Erythroblast (primary cell): ENCODE measurements around the gene ITGB1.

ENCODE experiments used
- GATA1 ChIP-seq: IDR thresholded peaks from 2 replicates; pipeline ENCODE4 v1.6.1; 2011; ENCODE audit warnings: low read depth, mild to moderate bottlenecking, control low read depth, low read length, moderate library complexity
- POLR2A ChIP-seq: IDR thresholded peaks from 2 replicates; pipeline ENCODE4 v1.6.1; 2011; ENCODE audit warnings: mild to moderate bottlenecking, low read length

GRCh38 chr10:32942081-32942480 lies 15.9 kb downstream of the ITGB1 start:
- TF ChIP-seq POLR2A: no peak
- TF ChIP-seq GATA1: no peak
